Measurements from ENCODE around the gene SMIM29.

Gene SMIM29

GRCh38 chr6:34241351-34242215 lies 7.2 kb downstream of the SMIM29 start:
- DNase-seq: no peak

- no peak for DNase-seq
Measured at GRCh38 chr6:34240329-34241248, 8.2 kb downstream of the SMIM29 start.

GRCh38 chr6:34239893-34240292 lies 8.9 kb downstream of the SMIM29 start:
- no peak for DNase-seq

GRCh38 chr6:34239500-34239825 lies 9.3 kb downstream of the SMIM29 start:
- no peak for DNase-seq

GRCh38 chr6:34238585-34239499 lies 10.0 kb downstream of the SMIM29 start:
- no peak for DNase-seq

GRCh38 chr6:34237722-34238584 lies 10.9 kb downstream of the SMIM29 start:
- DNase-seq: peak in 11 of 56 donors; percentile 14 to 54 (median 41)

GRCh38 chr6:34237316-34237721 lies 11.5 kb downstream of the SMIM29 start:
- peak in 4 of 56 donors; percentile 16 to 60 (median 46) for DNase-seq

GRCh38 chr6:34236443-34237315 lies 12.1 kb downstream of the SMIM29 start, which contains the start of gene HMGA1:
TSS of gene HMGA1 (plus strand) at chr6:34236873. CDS start at chr6:34240781, 3,908 bp downstream.
- peak in 52 of 56 donors; percentile 39 to 95 (median 72) for DNase-seq

- peak in 1 of 56 donors; percentile 76 for DNase-seq
Measured at GRCh38 chr6:34236131-34236442, 12.7 kb downstream of the SMIM29 start.

- DNase-seq: peak in 1 of 56 donors; percentile 18
Measured at GRCh38 chr6:34235307-34236130, 13.3 kb downstream of the SMIM29 start.

GRCh38 chr6:34234667-34235306 lies 14.0 kb downstream of the SMIM29 start:
- DNase-seq: no peak

- DNase-seq: no peak
Measured at GRCh38 chr6:34233867-34234266, 14.9 kb downstream of the SMIM29 start.

- DNase-seq: peak in 4 of 56 donors; percentile 20 to 59 (median 34)
Measured at GRCh38 chr6:34232901-34233300, 15.9 kb downstream of the SMIM29 start.

- no peak for DNase-seq
Measured at GRCh38 chr6:34231566-34232336, 17.1 kb downstream of the SMIM29 start.

GRCh38 chr6:34230653-34231371 lies 18.0 kb downstream of the SMIM29 start:
- no peak for DNase-seq

- DNase-seq: no peak
Measured at GRCh38 chr6:34229877-34230276, 18.9 kb downstream of the SMIM29 start.

Data from amygdala (tissue), 56 donors.